SK-N-SH treated with all-trans-retinoic acid at 6 μM for 48 hours (cell line): ENCODE results near the gene WNT3.

Source experiments
- ATAC-seq: fragments of 200-7000 bp; cut with Tn5 transposase; 3 replicates; pipeline ENCODE4 v1.9.1; 2020; ENCODE audit warnings: mild to moderate bottlenecking, moderate library complexity
- ARNTL ChIP-seq: fragments of 450-650 bp; formaldehyde crosslinking; IDR thresholded peaks from 2 replicates; pipeline ENCODE4 v1.5.0; 2020; ENCODE audit warnings: low read depth, mild to moderate bottlenecking, moderate library complexity, borderline replicate concordance
- BACH2 ChIP-seq: fragments of 250-450 bp; sonication (Bioruptor Pico); IDR thresholded peaks from 2 replicates; pipeline ENCODE4 v1.9.0; 2021; ENCODE audit warnings: mild to moderate bottlenecking, borderline replicate concordance
- CSDC2 ChIP-seq: fragments of 250-450 bp; sonication (Bioruptor Pico); IDR thresholded peaks from 2 replicates; pipeline ENCODE4 v1.5.0; 2020; ENCODE audit warnings: mild to moderate bottlenecking, moderate library complexity
- ESRRG ChIP-seq: fragments of 250-450 bp; sonication (Bioruptor Pico); IDR thresholded peaks from 2 replicates; pipeline ENCODE4 v1.6.1; 2021; ENCODE audit warnings: mild to moderate bottlenecking
- GLIS3 ChIP-seq: fragments of 250-450 bp; sonication (Bioruptor Pico); IDR thresholded peaks from 2 replicates; pipeline ENCODE4 v1.5.0; 2020; ENCODE audit warnings: mild to moderate bottlenecking, moderate library complexity
- ISL1 ChIP-seq: fragments of 250-450 bp; sonication (Bioruptor Pico); IDR thresholded peaks from 2 replicates; pipeline ENCODE4 v2.1.2; 2022; ENCODE audit warnings: mild to moderate bottlenecking, moderate library complexity
- OSR1 ChIP-seq: fragments of 250-450 bp; sonication (Bioruptor Pico); IDR thresholded peaks from 2 replicates; pipeline ENCODE4 v1.8.0; 2022; ENCODE audit warnings: moderate library complexity, mild to moderate bottlenecking, inconsistent platforms
- PPARA ChIP-seq: fragments of 250-450 bp; sonication (Bioruptor Pico); IDR thresholded peaks from 2 replicates; pipeline ENCODE4 v1.5.0; 2020; ENCODE audit warnings: mild to moderate bottlenecking, borderline replicate concordance
- RARB ChIP-seq: fragments of 250-450 bp; sonication (Bioruptor Pico); IDR thresholded peaks from 2 replicates; pipeline ENCODE4 v1.8.0; 2021; ENCODE audit warnings: mild to moderate bottlenecking, moderate library complexity
- SNAI2 ChIP-seq: fragments of 250-450 bp; sonication (Bioruptor Pico); IDR thresholded peaks from 2 replicates; pipeline ENCODE4 v1.5.0; 2020; ENCODE audit warnings: mild to moderate bottlenecking, moderate library complexity
- TCF4 ChIP-seq: fragments of 250-450 bp; sonication (Bioruptor Pico); IDR thresholded peaks from 2 replicates; pipeline ENCODE4 v1.8.0; 2021; ENCODE audit warnings: mild to moderate bottlenecking, moderate library complexity, borderline replicate concordance
- TOX ChIP-seq: fragments of 250-450 bp; sonication (Bioruptor Pico); IDR thresholded peaks from 2 replicates; pipeline ENCODE4 v1.8.0; 2021; ENCODE audit warnings: mild to moderate bottlenecking, moderate library complexity, borderline replicate concordance
- ZC3H10 ChIP-seq: fragments of 250-450 bp; sonication (Bioruptor Pico); IDR thresholded peaks from 2 replicates; pipeline ENCODE4 v1.5.1; 2021; ENCODE audit warnings: mild to moderate bottlenecking, moderate library complexity
- ZFP30 ChIP-seq: fragments of 450-650 bp; formaldehyde crosslinking; IDR thresholded peaks from 2 replicates; pipeline ENCODE4 v1.5.0; 2022; ENCODE audit warnings: mild to moderate bottlenecking, moderate library complexity
- ZNF565 ChIP-seq: fragments of 450-650 bp; formaldehyde crosslinking; conservative IDR thresholded peaks from 2 replicates; pipeline ENCODE4 v1.5.0; 2020; ENCODE audit warnings: low read depth, mild to moderate bottlenecking, moderate library complexity
- ZNF70 ChIP-seq: fragments of 450-650 bp; formaldehyde crosslinking; IDR thresholded peaks from 2 replicates; pipeline ENCODE4 v1.5.0; 2020; ENCODE audit warnings: mild to moderate bottlenecking, moderate library complexity
- ZNF8 ChIP-seq: fragments of 450-650 bp; formaldehyde crosslinking; IDR thresholded peaks from 2 replicates; pipeline ENCODE4 v1.5.0; 2020; ENCODE audit warnings: mild to moderate bottlenecking, moderate library complexity
- TF ChIP-seq, protein P1 (sequence below): fragments of 250-450 bp; sonication (Bioruptor Pico); IDR thresholded peaks from 2 replicates; pipeline ENCODE4 v1.5.0; 2020; ENCODE audit warnings: mild to moderate bottlenecking, moderate library complexity
- TF ChIP-seq, protein P2 (sequence below): fragments of 250-450 bp; sonication (Bioruptor Pico); IDR thresholded peaks from 2 replicates; pipeline ENCODE4 v1.8.0; 2021; ENCODE audit warnings: low read depth, mild to moderate bottlenecking, moderate library complexity, borderline replicate concordance
- TF ChIP-seq, protein P3 (sequence below): fragments of 250-450 bp; sonication (Bioruptor Pico); IDR thresholded peaks from 2 replicates; pipeline ENCODE4 v1.5.1; 2020; ENCODE audit warnings: low read depth, mild to moderate bottlenecking, moderate library complexity
- TF ChIP-seq, protein P4 (sequence below): fragments of 250-450 bp; sonication (Bioruptor Pico); IDR thresholded peaks from 2 replicates; pipeline ENCODE4 v1.5.1; 2021; ENCODE audit warnings: mild to moderate bottlenecking, moderate library complexity
- TF ChIP-seq, protein P5 (sequence below): fragments of 250-450 bp; sonication (Bioruptor Pico); IDR thresholded peaks from 2 replicates; pipeline ENCODE4 v1.8.0; 2020; ENCODE audit warnings: mild to moderate bottlenecking, moderate library complexity, borderline replicate concordance

The WNT3 gene

DNA sequence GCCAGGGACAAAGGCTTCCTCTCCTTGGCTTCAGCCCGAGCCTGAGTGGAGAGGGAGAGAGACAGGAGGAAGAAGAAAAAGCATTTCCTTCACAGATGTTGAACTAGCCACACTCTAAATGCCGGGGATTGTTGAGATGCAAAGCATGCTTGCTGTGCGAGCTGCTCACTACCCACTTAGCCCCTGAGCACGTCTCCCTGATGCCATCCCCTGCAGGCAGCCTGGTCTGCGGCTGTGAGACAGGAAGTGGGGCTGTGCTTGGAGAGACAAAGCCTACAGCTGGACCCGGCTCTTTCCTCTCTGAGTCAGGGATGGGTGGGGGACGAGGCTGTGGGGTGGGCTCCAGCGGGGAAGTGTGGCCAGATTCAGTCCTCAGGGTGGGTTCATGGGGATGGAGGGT lies 46.6 kb upstream of the WNT3 start:
- TF ChIP-seq GLIS3 (CRISPR knock-in tag): no peak
- TF ChIP-seq TCF4 (CRISPR knock-in tag): no peak
- TF ChIP-seq, protein P1, sequence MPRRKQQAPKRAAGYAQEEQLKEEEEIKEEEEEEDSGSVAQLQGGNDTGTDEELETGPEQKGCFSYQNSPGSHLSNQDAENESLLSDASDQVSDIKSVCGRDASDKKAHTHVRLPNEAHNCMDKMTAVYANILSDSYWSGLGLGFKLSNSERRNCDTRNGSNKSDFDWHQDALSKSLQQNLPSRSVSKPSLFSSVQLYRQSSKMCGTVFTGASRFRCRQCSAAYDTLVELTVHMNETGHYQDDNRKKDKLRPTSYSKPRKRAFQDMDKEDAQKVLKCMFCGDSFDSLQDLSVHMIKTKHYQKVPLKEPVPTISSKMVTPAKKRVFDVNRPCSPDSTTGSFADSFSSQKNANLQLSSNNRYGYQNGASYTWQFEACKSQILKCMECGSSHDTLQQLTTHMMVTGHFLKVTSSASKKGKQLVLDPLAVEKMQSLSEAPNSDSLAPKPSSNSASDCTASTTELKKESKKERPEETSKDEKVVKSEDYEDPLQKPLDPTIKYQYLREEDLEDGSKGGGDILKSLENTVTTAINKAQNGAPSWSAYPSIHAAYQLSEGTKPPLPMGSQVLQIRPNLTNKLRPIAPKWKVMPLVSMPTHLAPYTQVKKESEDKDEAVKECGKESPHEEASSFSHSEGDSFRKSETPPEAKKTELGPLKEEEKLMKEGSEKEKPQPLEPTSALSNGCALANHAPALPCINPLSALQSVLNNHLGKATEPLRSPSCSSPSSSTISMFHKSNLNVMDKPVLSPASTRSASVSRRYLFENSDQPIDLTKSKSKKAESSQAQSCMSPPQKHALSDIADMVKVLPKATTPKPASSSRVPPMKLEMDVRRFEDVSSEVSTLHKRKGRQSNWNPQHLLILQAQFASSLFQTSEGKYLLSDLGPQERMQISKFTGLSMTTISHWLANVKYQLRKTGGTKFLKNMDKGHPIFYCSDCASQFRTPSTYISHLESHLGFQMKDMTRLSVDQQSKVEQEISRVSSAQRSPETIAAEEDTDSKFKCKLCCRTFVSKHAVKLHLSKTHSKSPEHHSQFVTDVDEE (CRISPR knock-in tag): no peak
- no peak for TF ChIP-seq ZNF70
- TF ChIP-seq, protein P2, sequence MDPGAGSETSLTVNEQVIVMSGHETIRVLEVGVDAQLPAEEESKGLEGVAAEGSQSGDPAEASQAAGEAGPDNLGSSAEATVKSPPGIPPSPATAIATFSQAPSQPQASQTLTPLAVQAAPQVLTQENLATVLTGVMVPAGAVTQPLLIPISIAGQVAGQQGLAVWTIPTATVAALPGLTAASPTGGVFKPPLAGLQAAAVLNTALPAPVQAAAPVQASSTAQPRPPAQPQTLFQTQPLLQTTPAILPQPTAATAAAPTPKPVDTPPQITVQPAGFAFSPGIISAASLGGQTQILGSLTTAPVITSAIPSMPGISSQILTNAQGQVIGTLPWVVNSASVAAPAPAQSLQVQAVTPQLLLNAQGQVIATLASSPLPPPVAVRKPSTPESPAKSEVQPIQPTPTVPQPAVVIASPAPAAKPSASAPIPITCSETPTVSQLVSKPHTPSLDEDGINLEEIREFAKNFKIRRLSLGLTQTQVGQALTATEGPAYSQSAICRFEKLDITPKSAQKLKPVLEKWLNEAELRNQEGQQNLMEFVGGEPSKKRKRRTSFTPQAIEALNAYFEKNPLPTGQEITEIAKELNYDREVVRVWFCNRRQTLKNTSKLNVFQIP (CRISPR knock-in tag): no peak
- no peak for TF ChIP-seq CSDC2 (CRISPR knock-in tag)
- TF ChIP-seq ZNF8: no peak
- no peak for TF ChIP-seq PPARA (CRISPR knock-in tag)
- no peak for TF ChIP-seq TOX
- TF ChIP-seq ARNTL: no peak
- TF ChIP-seq, protein P3, sequence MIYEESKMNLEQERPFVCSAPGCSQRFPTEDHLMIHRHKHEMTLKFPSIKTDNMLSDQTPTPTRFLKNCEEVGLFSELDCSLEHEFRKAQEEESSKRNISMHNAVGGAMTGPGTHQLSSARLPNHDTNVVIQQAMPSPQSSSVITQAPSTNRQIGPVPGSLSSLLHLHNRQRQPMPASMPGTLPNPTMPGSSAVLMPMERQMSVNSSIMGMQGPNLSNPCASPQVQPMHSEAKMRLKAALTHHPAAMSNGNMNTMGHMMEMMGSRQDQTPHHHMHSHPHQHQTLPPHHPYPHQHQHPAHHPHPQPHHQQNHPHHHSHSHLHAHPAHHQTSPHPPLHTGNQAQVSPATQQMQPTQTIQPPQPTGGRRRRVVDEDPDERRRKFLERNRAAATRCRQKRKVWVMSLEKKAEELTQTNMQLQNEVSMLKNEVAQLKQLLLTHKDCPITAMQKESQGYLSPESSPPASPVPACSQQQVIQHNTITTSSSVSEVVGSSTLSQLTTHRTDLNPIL (CRISPR knock-in tag): no peak
- no peak for TF ChIP-seq OSR1
- TF ChIP-seq BACH2 (CRISPR knock-in tag): no peak
- TF ChIP-seq, protein P4, sequence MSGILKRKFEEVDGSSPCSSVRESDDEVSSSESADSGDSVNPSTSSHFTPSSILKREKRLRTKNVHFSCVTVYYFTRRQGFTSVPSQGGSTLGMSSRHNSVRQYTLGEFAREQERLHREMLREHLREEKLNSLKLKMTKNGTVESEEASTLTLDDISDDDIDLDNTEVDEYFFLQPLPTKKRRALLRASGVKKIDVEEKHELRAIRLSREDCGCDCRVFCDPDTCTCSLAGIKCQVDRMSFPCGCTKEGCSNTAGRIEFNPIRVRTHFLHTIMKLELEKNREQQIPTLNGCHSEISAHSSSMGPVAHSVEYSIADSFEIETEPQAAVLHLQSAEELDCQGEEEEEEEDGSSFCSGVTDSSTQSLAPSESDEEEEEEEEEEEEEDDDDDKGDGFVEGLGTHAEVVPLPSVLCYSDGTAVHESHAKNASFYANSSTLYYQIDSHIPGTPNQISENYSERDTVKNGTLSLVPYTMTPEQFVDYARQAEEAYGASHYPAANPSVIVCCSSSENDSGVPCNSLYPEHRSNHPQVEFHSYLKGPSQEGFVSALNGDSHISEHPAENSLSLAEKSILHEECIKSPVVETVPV: no peak
- TF ChIP-seq ISL1 (CRISPR knock-in tag): no peak
- no peak for TF ChIP-seq ESRRG (CRISPR knock-in tag)
- TF ChIP-seq ZFP30 (CRISPR knock-in tag): no peak
- no peak for TF ChIP-seq SNAI2 (CRISPR knock-in tag)
- peak; percentile 44 for ATAC-seq

DNA sequence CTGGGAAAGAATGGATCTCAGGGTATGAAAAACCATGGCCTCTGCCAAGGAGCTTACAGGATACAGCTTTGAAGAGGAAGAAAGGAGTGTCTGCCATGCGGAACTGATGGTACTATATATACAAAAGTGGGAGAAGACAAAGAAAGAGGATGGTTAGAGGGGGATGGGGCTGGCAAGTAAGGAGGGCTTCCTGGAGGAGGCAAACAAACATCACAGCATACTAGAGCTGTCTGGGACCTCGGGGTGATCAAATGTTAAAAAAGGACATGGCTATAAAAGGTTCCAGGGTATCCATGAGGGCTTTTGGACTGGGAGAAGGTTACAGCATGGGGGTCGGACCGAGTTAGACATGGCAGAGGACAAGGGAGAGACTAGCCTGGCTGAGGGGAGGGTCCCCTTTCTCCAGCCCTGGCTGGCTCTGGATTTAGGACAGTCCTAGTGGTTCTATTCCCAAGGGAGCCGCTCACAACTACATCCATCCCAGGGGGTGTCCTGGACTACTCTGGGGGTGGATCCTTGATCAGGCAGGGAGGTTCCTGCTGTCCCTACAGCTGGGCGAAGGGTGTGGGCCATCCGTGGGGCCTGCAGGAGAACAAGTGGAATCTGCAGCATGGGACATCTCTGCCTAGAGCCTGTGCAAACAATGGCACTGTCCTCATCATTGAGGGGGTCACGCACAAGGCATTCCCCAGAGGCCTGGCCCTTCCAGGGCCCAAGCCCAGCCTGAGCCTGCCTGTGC lies 45.1 kb upstream of the WNT3 start:
- TF ChIP-seq ZFP30 (CRISPR knock-in tag): no peak
- TF ChIP-seq ZC3H10 (CRISPR knock-in tag): no peak
- TF ChIP-seq TOX: no peak
- TF ChIP-seq TCF4 (CRISPR knock-in tag): no peak
- TF ChIP-seq ZNF8: no peak
- TF ChIP-seq GLIS3 (CRISPR knock-in tag): no peak
- TF ChIP-seq ISL1 (CRISPR knock-in tag): no peak
- no peak for ATAC-seq

DNA sequence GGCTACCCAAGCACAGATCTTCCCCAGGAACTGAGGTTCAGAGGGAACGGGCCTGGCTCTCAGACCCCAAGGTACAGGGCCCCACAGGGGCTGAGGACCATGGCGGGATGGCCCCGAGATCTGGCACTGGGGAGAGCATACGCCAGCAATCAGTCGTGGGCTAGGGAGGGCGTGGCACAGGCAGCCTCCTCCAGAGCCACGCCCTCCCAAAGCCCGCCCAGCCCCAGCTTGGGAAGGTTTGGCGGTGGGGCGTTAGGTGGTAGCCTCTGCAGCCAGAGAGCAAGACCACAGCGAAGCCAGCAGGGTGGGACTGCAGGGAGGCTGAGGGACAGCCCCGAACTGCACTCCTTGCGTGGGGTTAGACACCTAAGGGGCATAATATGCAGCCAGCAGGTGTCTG lies 44.5 kb upstream of the WNT3 start:
- TF ChIP-seq OSR1 (no peak), ZNF70 (no peak)
- no peak; the same call in 2 of the 3 replicates for ATAC-seq

DNA sequence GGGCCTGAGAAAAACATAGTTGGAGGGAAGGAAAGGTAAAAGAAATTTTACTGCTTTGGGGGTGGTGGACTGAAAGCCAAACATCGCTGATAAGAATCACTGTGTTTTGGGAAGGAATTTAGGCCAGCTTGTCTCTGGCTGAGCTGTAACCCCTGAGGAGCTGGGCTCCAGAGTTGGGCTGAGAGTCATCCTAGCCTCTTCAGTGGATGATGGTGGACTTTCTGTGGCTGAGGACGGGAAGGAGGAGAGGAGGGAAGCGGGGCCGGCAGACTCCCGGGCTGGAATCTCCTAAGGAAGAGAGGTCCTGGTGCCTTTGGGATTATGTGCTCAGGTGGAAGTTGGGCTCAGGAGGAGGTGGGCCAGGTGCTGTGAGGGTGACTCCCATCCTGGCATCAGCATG lies 41.5 kb upstream of the WNT3 start:
- no peak for ATAC-seq
- TF ChIP-seq ISL1 (CRISPR knock-in tag) (no peak), TOX (no peak), ARNTL (no peak), ZNF565 (CRISPR knock-in tag) (no peak), GLIS3 (CRISPR knock-in tag) (no peak), ESRRG (CRISPR knock-in tag) (no peak), ZNF70 (no peak), TCF4 (CRISPR knock-in tag) (no peak), SNAI2 (CRISPR knock-in tag) (no peak), RARB (CRISPR knock-in tag) (no peak), ZC3H10 (CRISPR knock-in tag) (no peak), OSR1 (no peak)
- TF ChIP-seq, protein P2 (CRISPR knock-in tag): no peak
- TF ChIP-seq, protein P5, sequence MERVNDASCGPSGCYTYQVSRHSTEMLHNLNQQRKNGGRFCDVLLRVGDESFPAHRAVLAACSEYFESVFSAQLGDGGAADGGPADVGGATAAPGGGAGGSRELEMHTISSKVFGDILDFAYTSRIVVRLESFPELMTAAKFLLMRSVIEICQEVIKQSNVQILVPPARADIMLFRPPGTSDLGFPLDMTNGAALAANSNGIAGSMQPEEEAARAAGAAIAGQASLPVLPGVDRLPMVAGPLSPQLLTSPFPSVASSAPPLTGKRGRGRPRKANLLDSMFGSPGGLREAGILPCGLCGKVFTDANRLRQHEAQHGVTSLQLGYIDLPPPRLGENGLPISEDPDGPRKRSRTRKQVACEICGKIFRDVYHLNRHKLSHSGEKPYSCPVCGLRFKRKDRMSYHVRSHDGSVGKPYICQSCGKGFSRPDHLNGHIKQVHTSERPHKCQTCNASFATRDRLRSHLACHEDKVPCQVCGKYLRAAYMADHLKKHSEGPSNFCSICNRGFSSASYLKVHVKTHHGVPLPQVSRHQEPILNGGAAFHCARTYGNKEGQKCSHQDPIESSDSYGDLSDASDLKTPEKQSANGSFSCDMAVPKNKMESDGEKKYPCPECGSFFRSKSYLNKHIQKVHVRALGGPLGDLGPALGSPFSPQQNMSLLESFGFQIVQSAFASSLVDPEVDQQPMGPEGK (CRISPR knock-in tag): no peak
- TF ChIP-seq, protein P3 (CRISPR knock-in tag): no peak
